Gastroesophageal sphincter (tissue), 3 donors: ENCODE results near the gene PALD1.

Experiments
- CTCF ChIP-seq, 4 experiments: fragments of 200-600 bp in 2 of 4; fragments of 450-650 bp in 2 of 4; sonication (generic) in 1 of 4; IDR thresholded peaks; one replicate each; pipeline ENCODE4 v1.5.1; 2017 to 2019; ENCODE audit warnings: antibody characterized with exemption in 4 of 4, mild to moderate bottlenecking in 2 of 4, moderate library complexity in 2 of 4
- EP300 ChIP-seq: sonication (generic); formaldehyde crosslinking; IDR thresholded peaks from one replicate; pipeline ENCODE4 v1.6.1; 2017; ENCODE audit warnings: antibody characterized with exemption, mild to moderate bottlenecking
- POLR2A ChIP-seq, 2 donors: fragments of 450-650 bp; IDR thresholded peaks; one replicate each; pipeline ENCODE4 v1.6.1; 2017; ENCODE audit warnings: antibody characterized with exemption in 2 of 2, mild to moderate bottlenecking in 2 of 2, moderate library complexity in 1 of 2
- POLR2AphosphoS5 ChIP-seq: sonication (generic); formaldehyde crosslinking; IDR thresholded peaks from one replicate; pipeline ENCODE4 v1.6.1; 2017; ENCODE audit warnings: antibody characterized with exemption

- TF ChIP-seq CTCF (IDR thresholded peaks at IDR 0.05) (no peak), POLR2AphosphoS5 (no peak), POLR2A (IDR thresholded peaks at IDR 0.05) (no peak), EP300 (no peak)
These were observed 120.3 kb downstream of the PALD1 start for GRCh38 chr10:70598857-70599295.
